GM12873 (cell line): ENCODE data around the gene PAOX.

Source experiments
- CTCF ChIP-seq: IDR thresholded peaks from 2 replicates; pipeline ENCODE4 v1.5.1; 2012; ENCODE audit warnings: low read depth, mild to moderate bottlenecking, moderate library complexity, low read length, control low read depth; ENCODE audit not compliant: insufficient read depth; ENCODE audit errors: missing control alignments

PAOX gene

GRCh38 chr10:133344236-133344635 lies 34.8 kb upstream of the PAOX start:
- TF ChIP-seq CTCF: no peak

- TF ChIP-seq CTCF: no peak
These were observed 32.6 kb upstream of the PAOX start for GRCh38 chr10:133346413-133346812.

DNA sequence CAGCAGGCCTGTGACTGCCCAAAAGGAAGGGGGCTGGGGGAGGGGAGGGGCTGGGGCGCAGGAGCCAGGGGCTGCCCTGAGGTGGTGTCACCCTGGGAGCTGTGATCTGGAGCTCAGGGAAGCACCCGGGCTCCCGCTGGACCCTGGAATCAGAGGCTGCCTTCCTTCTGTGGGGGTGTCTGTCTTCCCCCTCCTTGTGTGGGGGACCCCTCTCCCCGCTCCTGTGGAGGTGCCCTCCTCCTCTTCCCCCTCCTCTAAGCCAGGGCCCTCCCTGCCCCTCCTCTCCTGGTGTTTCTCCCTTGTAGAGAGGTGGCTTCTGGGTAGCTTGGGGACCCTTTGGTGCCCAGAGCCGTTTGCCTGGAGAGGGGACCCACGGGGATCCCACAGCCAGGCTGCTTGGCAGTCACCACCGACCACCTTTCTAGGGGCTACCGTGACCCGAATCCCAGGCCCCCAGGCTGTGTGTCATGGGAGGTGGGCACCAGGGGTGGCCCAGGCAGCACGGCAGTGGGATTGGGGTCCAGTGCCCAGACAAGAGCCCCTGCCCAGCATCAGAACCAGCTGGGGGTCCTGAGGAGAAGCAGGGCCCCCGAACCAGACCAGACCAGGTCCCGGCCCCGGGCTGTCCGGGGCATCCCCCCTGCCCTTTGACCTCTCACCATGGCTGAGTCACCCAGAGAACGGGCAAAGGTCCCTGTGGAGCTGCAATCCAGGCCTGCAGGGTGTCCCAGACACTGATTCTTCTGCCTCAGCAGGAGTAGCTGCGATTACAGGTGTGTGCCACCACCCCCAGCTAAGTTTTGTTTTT lies 31.1 kb upstream of the PAOX start:
- TF ChIP-seq CTCF: no peak

- TF ChIP-seq CTCF: no peak
These were observed 29.9 kb upstream of the PAOX start for GRCh38 chr10:133349160-133349568.

DNA sequence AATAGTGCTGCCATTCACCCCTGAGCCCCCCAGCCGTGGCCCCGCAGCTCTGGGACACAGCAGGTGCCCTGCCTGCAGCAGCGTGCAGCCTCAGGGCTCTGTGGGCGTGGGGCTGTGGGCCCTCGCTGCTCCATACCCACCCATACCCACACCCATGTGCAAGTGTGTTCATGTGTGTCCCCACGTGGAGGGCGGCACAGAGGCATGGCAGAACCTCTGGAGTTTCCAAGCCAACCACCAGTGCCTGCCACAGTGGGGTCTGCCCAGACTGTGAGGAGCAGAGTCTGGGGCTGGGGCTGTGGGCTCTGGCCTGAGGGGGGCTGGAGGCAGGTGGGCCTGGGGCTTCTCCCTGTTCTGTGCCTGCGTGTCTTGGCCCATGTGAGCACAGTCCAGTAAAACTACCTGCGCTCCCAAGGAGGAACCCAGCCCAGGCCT lies 29.5 kb upstream of the PAOX start:
- TF ChIP-seq CTCF: no peak

GRCh38 chr10:133350283-133350949 lies 28.6 kb upstream of the PAOX start:
- TF ChIP-seq CTCF: no peak

GRCh38 chr10:133350950-133351329 lies 28.1 kb upstream of the PAOX start:
- no peak for TF ChIP-seq CTCF
